Measurements from ENCODE around the gene USP6.

USP6 gene

GRCh38 chr17:5078106-5079028 is 37.5 kb upstream of the USP6 start, which contains the start of gene ZFP3:
Gene ZFP3 (plus strand): TSS chr17:5078467. CDS start chr17:5091505, 13,038 bp downstream.
- no peaks in the 10 kb centered on the region for H3K36me3 ChIP-seq
- TF ChIP-seq CTCF (IDR thresholded peaks at IDR 0.05) = no peak
- peak within 1 kb of the TSS; percentile 58 for H3K27ac ChIP-seq
- H3K9me3 ChIP-seq = no peaks in the 10 kb centered on the region
- H3K27me3 ChIP-seq = peaks cover 26% of the 10 kb centered on the region
- peak within 1 kb of the TSS; percentile 83 to 91 for H3K4me3 ChIP-seq (ENCODE audit: low read depth in 1 of 2, low read length in 1 of 2)
- H3K4me1 ChIP-seq (ENCODE audit: control insufficient read depth in 1 of 2, insufficient read depth in 1 of 2, low read depth in 1 of 2, low read length in 1 of 2) = peaks cover 12% of the 10 kb centered on the region in 2 experiments

- TF ChIP-seq CTCF (IDR thresholded peaks at IDR 0.05) = no peak
- no peak overlapping the region for H3K4me3 ChIP-seq (ENCODE audit: low read depth in 1 of 2, low read length in 1 of 2)
- H3K9me3 ChIP-seq = no peaks in the 10 kb centered on the region
- no peak overlapping the region for H3K27ac ChIP-seq
- peaks cover 16% of the 10 kb centered on the region for H3K27me3 ChIP-seq
- peaks cover 12% of the 10 kb centered on the region in 2 experiments for H3K4me1 ChIP-seq (ENCODE audit: control insufficient read depth in 1 of 2, insufficient read depth in 1 of 2, low read depth in 1 of 2, low read length in 1 of 2)
- H3K36me3 ChIP-seq = no peaks in the 10 kb centered on the region
Measured at GRCh38 chr17:5080591-5080990, 35.2 kb upstream of the USP6 start.

- peaks cover 8 to 12% of the 10 kb centered on the region in 2 experiments for H3K4me1 ChIP-seq (ENCODE audit: control insufficient read depth in 1 of 2, insufficient read depth in 1 of 2, low read depth in 1 of 2, low read length in 1 of 2)
- peaks cover 28% of the 10 kb centered on the region for H3K27me3 ChIP-seq
- TF ChIP-seq CTCF (IDR thresholded peaks at IDR 0.05) = no peak
- H3K4me3 ChIP-seq (ENCODE audit: low read depth in 1 of 2, low read length in 1 of 2) = no peak overlapping the region
- no peak overlapping the region for H3K27ac ChIP-seq
- H3K36me3 ChIP-seq = no peaks in the 10 kb centered on the region
- H3K9me3 ChIP-seq = peaks cover 76% of the 10 kb centered on the region
Measured at GRCh38 chr17:5092218-5093010, 23.4 kb upstream of the USP6 start.

GRCh38 chr17:5096731-5097100 is 19.1 kb upstream of the USP6 start:
- no peaks in the 10 kb centered on the region for H3K36me3 ChIP-seq
- H3K4me3 ChIP-seq (ENCODE audit: low read depth in 1 of 2, low read length in 1 of 2) = peak overlapping the region; percentile 57
- H3K27ac ChIP-seq = peak overlapping the region; percentile 45
- peaks cover 66% of the 10 kb centered on the region for H3K27me3 ChIP-seq
- peaks cover 11 to 14% of the 10 kb centered on the region in 2 experiments for H3K4me1 ChIP-seq (ENCODE audit: control insufficient read depth in 1 of 2, insufficient read depth in 1 of 2, low read depth in 1 of 2, low read length in 1 of 2)
- TF ChIP-seq CTCF (IDR thresholded peaks at IDR 0.05) = no peak
- H3K9me3 ChIP-seq = peaks cover 42% of the 10 kb centered on the region

- H3K4me3 ChIP-seq (ENCODE audit: low read depth in 1 of 2, low read length in 1 of 2) = peak overlapping the region; percentile 57
Measured at GRCh38 chr17:5097101-5097834, 18.6 kb upstream of the USP6 start.

More at GRCh38 chr17:5097101-5097834, 18.6 kb upstream of the USP6 start:
- peaks cover 66% of the 10 kb centered on the region for H3K27me3 ChIP-seq
- H3K9me3 ChIP-seq = peaks cover 37% of the 10 kb centered on the region
- no peak for TF ChIP-seq CTCF (IDR thresholded peaks at IDR 0.05)
- H3K4me1 ChIP-seq (ENCODE audit: control insufficient read depth in 1 of 2, insufficient read depth in 1 of 2, low read depth in 1 of 2, low read length in 1 of 2) = peaks cover 11 to 14% of the 10 kb centered on the region in 2 experiments
- no peaks in the 10 kb centered on the region for H3K36me3 ChIP-seq
- peak overlapping the region; percentile 45 for H3K27ac ChIP-seq
